GM15510 (cell line): ENCODE data around the gene GDF2.

Experiments
- POLR2A ChIP-seq: IDR thresholded peaks from 3 replicates; pipeline ENCODE4 v1.6.1; 2011; ENCODE audit warnings: borderline replicate concordance; ENCODE audit not compliant: insufficient read length; ENCODE audit errors: extremely low read depth

The GDF2 gene

GRCh38 chr10:47322300-47323061, at the start of gene GDF2:
Gene GDF2, plus strand, starts transcription at chr10:47322454. Its CDS starts 215 bp downstream, at chr10:47322669.
- no peak for TF ChIP-seq POLR2A

GRCh38 chr10:47276071-47276470, 46.2 kb upstream of the GDF2 start:
- no peak for TF ChIP-seq POLR2A

GRCh38 chr10:47276576-47277351, 45.5 kb upstream of the GDF2 start:
- TF ChIP-seq POLR2A: no peak

DNA sequence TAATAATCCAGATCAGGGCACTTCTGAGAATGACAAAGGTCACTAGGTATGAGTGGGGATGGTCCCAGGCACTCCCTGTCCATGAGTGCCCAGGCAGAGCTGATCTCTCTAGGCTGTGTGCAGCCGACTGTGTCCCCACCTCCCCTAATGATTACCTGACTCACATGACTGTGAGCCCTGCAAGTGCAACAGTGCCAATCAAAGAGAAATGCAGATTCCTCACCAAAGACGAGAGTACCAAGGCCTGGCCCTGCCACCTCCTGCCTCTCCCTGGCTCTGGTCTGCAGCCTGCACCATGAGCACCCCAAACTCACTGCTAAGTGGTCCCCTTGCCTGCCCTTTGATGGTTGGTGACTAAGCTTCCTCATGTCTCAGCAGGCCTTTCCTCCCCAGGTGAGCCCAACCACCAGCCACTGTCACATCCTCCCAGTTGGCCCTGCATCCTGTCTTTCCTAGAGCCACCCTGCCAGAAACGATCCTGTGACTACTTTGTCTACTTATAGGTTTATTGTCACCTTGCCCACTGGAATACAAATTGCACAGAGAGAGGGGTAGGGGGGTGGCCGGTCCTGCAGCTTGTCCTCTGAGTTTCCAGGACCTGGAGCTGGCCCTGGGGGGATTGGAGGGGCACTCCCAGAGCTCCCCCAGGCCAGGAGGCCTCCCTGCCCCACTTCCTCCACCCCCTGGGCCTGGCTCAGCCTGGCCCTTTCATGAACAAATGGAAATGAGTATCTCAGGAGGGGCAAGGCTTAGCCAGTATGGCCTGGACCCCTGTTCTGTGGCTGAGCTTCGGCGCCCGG, 44.7 kb upstream of the GDF2 start:
- no peak for TF ChIP-seq POLR2A

DNA sequence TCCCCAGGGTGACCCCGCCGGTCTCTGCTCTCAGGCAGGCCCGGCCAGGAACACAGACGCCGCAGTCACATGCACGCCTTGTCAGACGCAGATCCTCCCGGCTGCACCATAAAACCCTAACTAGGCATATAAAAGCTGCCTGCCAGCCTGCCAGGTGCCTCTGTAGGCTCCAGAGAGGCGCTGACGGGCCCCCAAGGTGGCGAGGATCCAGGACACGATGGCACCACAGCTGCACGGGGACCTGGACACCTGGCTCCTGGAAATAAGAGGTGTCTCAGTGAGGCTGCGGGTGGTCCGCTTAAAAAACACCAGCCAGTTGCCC, 44.1 kb upstream of the GDF2 start:
- TF ChIP-seq POLR2A: no peak

DNA sequence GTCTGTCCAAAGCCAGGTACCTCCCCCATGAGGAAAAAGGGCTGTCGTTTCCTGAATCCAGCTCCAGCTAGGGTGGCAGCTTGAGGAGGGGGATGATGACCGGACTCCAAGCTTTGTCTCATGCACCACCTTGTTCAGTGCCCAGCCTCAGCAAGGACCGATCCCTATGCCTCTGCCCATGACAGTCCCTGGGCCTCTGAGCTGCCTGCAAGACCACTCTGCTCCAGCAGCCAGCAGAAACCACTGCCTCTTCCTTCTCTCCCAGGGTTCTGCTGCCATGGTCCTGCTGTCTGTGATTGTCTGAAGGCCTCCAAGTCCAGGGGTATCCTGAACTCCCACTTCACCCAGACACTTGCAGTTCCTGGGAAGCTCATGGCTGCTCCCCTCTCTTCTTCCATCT, 43.5 kb upstream of the GDF2 start:
- TF ChIP-seq POLR2A: no peak

- TF ChIP-seq POLR2A: no peak
Measured at GRCh38 chr10:47279276-47279675, 43.0 kb upstream of the GDF2 start.

DNA sequence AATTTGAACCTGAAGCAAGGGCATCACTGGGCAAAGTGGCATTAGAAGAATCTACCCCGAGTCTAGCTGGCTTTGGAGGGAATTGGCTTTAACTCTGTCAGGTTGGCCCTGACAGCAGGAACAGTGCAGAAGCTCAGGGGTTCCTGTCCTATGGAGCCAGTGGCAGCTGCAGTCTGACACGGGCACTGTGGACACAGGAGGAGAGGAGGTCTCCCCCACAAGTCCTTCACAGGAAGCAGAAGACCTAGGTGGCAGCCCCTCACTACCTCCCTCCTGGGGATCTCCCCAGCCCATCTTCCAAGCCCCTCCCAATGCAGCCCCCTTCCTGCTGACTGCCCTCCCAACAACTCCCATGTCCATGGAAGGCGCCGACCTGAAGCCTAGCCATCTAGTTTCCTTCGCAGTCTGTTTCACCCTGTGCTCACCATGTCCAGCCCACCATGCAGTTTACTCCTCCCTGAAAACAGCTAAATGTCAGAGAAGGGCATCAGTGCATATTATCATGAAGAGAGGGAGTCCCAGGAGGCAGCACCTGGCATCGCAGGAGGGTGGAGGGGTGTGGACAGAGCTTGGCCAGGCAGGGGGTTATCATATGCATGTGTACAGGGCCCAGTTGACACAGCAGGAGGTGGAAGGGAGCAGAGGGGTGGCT, 40.1 kb upstream of the GDF2 start:
- TF ChIP-seq POLR2A: no peak

- TF ChIP-seq POLR2A: no peak
Measured at GRCh38 chr10:47282657-47283018, 39.6 kb upstream of the GDF2 start.

DNA sequence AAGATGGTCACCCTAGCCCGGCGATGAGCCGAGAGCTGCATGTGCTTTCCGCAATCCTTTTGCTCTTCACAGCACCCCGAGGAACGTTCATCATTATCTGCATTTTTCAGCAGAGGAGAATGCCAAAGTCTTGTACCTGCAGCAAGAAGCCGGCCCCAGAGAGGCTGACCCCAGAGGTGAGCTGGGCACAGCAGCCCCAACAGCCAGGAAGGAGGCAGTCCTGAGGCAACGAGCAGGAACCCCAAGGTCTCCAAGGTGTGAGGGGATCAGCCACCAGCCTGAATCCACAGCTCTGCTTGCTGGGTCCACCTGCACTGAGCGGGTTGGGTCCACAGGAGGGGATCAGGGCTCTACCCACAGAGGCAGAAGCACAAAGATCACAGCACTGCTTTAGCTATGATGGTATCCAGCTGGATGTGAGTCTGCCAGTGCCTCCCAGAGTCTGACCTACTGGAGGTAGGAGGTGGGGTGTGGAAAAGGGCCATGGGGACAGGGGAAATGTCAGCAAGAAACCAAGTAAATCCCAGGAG, 39.1 kb upstream of the GDF2 start:
- TF ChIP-seq POLR2A: no peak

DNA sequence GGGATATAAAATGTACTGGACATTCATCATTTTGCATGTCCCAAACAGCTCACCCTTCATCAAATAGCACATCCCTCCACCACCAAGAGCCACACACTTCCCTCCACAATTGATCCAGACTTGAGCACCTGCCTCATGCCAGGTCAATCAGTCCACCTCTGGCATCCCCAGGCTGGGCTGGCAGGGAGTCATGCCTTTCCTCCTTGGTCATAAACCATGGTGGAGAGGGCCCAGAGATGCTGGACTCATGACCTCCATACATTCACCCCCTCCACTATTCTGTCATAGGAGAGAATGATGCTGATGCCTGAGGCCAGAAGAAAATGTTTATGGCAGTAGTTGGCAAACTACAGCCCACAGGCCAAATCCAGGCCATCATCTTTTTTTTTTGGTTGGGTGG, 38.4 kb upstream of the GDF2 start:
- TF ChIP-seq POLR2A: no peak

- TF ChIP-seq POLR2A: no peak
Measured at GRCh38 chr10:47285381-47286115, 36.7 kb upstream of the GDF2 start.

- no peak for TF ChIP-seq POLR2A
Measured at GRCh38 chr10:47286116-47286505, 36.1 kb upstream of the GDF2 start.
